ENCODE results near the gene DSCAM. TPM values are rescaled to one million over a fixed set of nuclear protein-coding genes. Genes with fewer than 3 reads are reported as not detected.
"Not testable (repeated sequence)": the region's sequence is repeated elsewhere in the genome, so short reads cannot be mapped to it uniquely, and the experiment has no call there.

Gene DSCAM, protein sequence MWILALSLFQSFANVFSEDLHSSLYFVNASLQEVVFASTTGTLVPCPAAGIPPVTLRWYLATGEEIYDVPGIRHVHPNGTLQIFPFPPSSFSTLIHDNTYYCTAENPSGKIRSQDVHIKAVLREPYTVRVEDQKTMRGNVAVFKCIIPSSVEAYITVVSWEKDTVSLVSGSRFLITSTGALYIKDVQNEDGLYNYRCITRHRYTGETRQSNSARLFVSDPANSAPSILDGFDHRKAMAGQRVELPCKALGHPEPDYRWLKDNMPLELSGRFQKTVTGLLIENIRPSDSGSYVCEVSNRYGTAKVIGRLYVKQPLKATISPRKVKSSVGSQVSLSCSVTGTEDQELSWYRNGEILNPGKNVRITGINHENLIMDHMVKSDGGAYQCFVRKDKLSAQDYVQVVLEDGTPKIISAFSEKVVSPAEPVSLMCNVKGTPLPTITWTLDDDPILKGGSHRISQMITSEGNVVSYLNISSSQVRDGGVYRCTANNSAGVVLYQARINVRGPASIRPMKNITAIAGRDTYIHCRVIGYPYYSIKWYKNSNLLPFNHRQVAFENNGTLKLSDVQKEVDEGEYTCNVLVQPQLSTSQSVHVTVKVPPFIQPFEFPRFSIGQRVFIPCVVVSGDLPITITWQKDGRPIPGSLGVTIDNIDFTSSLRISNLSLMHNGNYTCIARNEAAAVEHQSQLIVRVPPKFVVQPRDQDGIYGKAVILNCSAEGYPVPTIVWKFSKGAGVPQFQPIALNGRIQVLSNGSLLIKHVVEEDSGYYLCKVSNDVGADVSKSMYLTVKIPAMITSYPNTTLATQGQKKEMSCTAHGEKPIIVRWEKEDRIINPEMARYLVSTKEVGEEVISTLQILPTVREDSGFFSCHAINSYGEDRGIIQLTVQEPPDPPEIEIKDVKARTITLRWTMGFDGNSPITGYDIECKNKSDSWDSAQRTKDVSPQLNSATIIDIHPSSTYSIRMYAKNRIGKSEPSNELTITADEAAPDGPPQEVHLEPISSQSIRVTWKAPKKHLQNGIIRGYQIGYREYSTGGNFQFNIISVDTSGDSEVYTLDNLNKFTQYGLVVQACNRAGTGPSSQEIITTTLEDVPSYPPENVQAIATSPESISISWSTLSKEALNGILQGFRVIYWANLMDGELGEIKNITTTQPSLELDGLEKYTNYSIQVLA (N-terminal part only)
- total RNA-seq (ENCODE audit: unreplicated experiment), result 4.4 TPM
- long read RNA-seq, partial matches to known transcripts, result 0 of 3 reads
- long read RNA-seq, other reads (novel, unspliced or antisense), result 3 of 3 reads

GRCh38 chr21:40846587-40847411 is at the start of gene DSCAM:
Gene DSCAM, minus strand, starts transcription at chr21:40847158. Its CDS starts 497 bp downstream, at chr21:40846661.
- Mint-ChIP-seq H3K9me3 (ENCODE audit: unreplicated experiment) (peaks cover 17% of the 10 kb centered on the region), H3K36me3 (ENCODE audit: unreplicated experiment) (peaks cover 10% of the 10 kb centered on the region), H3K27me3 (ENCODE audit: unreplicated experiment) (peaks cover 6% of the 10 kb centered on the region), H3K4me1 (ENCODE audit: low read depth, unreplicated experiment) (peaks cover 15% of the 10 kb centered on the region), H3K4me3 (ENCODE audit: unreplicated experiment) (peak within 1 kb of the TSS; percentile 83), H3K27ac (ENCODE audit: unreplicated experiment) (no peak within 1 kb of the TSS)
- no peak for TF ChIP-seq CTCF (IDR thresholded peaks at IDR 0.05; ENCODE audit: partially characterized antibody, unreplicated experiment)
- DNase-seq, result peak; percentile 77

- not testable (repeated sequence) for H3K9me3 Mint-ChIP-seq (ENCODE audit: unreplicated experiment)
Observed at GRCh38 chr21:40895697-40896096, 48.7 kb upstream of the DSCAM start.

DNA sequence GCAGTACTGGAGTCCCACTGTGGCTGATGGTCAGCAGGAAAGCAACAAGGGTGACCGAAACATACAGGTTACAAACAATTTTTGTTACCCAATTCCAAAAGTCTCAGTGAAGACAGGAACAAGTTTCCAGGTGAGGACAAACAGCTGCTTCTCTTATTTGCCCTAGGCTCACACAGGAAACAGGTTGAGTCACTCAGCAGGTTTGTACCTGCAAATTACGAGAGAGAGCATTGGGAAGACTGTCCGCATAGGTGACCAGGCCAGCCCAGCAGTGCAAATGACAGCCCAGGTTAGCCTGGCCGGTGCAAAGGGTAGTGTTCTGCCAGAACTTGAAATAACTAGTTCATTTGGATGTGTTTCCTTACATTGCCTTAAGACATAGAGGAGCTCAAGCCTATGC is 40.0 kb upstream of the DSCAM start:
- H3K4me3 Mint-ChIP-seq (ENCODE audit: unreplicated experiment), result no peak overlapping the region
- no peak for TF ChIP-seq CTCF (IDR thresholded peaks at IDR 0.05; ENCODE audit: partially characterized antibody, unreplicated experiment)
- H3K27ac Mint-ChIP-seq (ENCODE audit: unreplicated experiment), result no peak overlapping the region
- no peaks in the 10 kb centered on the region for H3K27me3 Mint-ChIP-seq (ENCODE audit: unreplicated experiment)
- H3K9me3 Mint-ChIP-seq (ENCODE audit: unreplicated experiment), result no peaks in the 10 kb centered on the region
- no peaks in the 10 kb centered on the region for H3K4me1 Mint-ChIP-seq (ENCODE audit: low read depth, unreplicated experiment)
- H3K36me3 Mint-ChIP-seq (ENCODE audit: unreplicated experiment), result no peaks in the 10 kb centered on the region
- no peak for DNase-seq

More at GRCh38 chr21:40895697-40896096, 48.7 kb upstream of the DSCAM start:
- DNase-seq; H3K27me3 Mint-ChIP-seq (ENCODE audit: unreplicated experiment); H3K27ac Mint-ChIP-seq (ENCODE audit: unreplicated experiment); H3K4me3 Mint-ChIP-seq (ENCODE audit: unreplicated experiment); H3K4me1 Mint-ChIP-seq (ENCODE audit: low read depth, unreplicated experiment): not testable (repeated sequence)
- H3K36me3 Mint-ChIP-seq (ENCODE audit: unreplicated experiment), result peaks cover 21% of the 10 kb centered on the region

GRCh38 chr21:40886006-40886405 is 39.0 kb upstream of the DSCAM start:
- Mint-ChIP-seq H3K27me3 (ENCODE audit: unreplicated experiment) (no peaks in the 10 kb centered on the region), H3K36me3 (ENCODE audit: unreplicated experiment) (no peaks in the 10 kb centered on the region), H3K4me3 (ENCODE audit: unreplicated experiment) (no peak overlapping the region), H3K9me3 (ENCODE audit: unreplicated experiment) (no peaks in the 10 kb centered on the region), H3K4me1 (ENCODE audit: low read depth, unreplicated experiment) (no peaks in the 10 kb centered on the region), H3K27ac (ENCODE audit: unreplicated experiment) (no peak overlapping the region)
- no peak for DNase-seq
- no peak for TF ChIP-seq CTCF (IDR thresholded peaks at IDR 0.05; ENCODE audit: partially characterized antibody, unreplicated experiment)
